CD4-positive, alpha-beta T cell treated with Interleukin-12 subunit alpha and Interleukin-12 subunit beta, for 1 hour (primary cell): ENCODE data around the gene ZNRF3.
"Not testable (repeated sequence)": the region's sequence is repeated elsewhere in the genome, so short reads cannot be mapped to it uniquely, and the experiment has no call there.

Source experiments
- DNase-seq: peaks from one replicate; pipeline ENCODE4 v3.0.0-alpha.2; 2020

Gene ZNRF3

GRCh38 chr22:29073618-29074275, 190.4 kb downstream of the ZNRF3 start:
- peak; percentile 9 for DNase-seq

DNA sequence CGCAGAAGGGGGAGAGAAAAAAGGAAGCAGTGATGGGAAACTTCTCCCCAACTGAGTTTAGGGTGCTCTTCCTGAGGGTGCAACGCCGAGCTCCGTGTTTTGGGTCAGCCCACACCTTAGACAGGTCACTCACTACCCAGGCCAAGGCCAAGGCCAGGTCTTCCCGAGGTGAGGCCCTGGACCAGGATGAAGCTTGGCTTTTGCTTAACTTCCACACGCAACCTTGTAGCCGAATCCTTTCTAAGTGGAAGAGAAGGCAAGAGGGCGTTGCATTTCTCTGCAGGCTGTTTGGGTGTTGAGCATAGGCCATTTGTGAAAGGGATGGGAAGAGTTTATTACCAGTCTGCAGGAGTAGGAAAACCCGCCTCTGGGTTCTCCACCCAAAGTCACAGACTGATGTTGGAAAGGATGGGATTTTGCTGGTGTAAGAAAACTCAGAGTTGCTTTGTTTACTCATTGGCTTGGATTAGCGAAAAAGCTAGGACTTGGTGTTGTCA, 191.0 kb downstream of the ZNRF3 start:
- no peak for DNase-seq

DNA sequence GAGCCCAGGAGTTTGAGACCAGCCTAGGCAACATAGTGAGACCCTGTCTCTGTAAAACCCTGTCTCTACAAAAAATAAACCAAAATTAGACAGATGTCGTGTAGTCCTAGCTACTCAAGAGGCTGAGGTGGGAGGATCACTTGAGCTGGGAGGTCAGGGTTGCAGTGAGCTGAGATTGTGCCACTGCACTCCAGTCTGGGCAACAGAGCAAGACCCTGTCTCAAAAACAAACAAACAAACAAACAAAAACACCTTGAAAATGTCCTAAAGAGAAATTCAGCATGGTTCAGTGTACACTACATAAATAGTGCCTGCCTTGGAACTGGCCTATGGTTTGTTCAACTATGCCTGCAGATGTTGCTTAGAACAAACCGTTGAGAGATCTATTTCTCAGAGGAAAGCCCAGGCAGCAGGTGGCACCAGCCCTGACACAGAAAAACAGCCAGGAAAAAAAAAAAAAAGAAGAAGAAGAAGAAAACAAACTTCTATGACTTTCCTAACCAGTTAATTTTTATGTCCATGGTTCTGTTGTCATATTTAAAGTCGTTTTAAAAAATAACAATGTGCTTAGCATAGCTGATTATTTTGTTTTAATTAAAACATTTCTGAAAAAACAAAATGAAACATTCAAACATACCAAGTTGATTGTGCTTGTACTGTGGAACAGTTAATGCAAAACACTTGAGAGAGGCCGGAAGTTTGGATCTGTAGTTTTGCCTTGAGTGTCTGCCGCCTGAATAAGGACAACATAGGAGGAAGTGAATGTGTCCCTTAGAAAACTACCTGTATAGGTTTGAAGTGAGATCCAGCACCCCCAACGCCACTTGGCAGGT, 194.9 kb downstream of the ZNRF3 start:
- DNase-seq: no peak

DNA sequence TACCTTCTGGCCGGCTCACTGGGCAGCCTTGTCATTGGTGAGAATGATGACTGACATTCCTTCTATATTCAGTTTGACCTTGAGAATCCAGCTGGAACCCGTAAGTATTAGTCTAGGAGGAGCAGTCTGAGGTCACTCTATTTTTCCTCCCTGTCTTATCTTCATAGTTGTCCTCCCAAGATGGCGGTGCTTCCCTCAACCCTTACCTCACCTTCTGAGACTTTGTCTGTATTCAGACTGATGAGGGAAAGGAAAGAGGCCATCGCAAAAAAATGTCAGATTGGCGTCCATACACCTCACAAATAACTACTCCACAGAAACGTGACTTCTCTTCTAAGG, 195.5 kb downstream of the ZNRF3 start:
- no peak for DNase-seq

DNA sequence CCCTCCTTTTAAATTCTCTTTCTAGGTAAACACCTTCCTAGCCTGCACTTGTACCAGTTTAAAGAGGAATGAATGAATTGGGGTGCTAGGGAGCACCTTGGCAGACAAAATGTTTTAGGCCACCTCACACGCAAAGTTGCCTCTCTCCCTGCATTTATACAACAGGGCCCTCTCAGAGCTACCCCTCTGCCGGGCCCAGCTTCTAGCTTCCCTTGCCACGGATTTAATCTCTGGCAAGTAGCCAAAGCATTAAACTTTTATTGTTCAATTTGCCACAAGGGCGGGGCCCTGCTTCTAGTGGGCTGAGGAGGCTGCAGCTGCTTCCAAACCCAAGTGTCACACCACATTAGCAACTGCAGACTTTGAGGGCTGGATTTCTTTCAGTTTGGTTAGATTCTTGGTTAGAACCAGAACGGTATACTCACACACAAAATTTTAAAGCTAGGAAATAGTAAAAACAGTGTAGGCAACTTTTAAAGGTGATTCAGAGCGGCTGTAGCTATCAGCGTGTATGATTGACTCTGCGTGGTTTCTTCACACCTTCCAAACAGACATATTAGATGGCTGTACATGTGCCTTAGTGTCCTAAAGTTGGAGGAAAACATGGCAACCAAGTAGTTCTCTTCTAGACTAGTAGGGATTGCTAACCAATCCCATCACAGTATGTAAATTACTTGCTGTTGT, 196.0 kb downstream of the ZNRF3 start:
- DNase-seq: no peak

GRCh38 chr22:29080106-29080975, 197.0 kb downstream of the ZNRF3 start:
- DNase-seq: no peak

GRCh38 chr22:29081517-29082236, 198.3 kb downstream of the ZNRF3 start:
- DNase-seq: no peak

DNA sequence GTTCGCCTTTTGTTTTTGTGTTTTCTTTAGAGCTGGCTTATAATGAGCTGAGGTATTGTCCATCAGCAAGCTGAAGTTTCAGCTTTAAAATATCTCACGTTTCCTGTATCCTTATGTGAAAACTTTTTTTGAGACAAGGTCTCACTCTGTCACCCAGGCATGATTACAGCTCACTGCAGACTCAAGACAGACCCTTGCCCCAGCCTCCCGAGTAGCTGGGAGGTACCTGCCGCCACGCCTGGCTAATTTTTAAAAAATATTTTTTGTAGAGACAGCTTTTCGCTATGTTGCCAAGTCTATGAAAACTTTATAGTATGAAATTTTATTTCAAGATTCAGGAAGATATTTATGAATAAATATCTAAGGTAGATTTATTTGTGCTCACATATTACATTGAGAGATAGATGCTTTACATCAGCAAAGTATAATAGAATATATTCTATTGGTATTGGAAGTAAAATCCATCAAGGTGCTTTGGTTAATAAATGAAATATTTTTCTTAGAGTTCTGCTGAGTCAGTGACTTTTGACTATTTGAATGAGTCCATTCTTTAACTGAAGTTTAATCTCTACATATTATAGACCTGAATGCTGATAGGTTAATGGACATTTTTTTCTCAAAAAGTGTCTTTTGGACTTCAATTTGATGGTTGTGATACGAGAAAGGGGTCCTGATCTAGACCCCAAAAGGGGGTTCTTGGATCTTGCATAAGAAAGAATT, 199.6 kb downstream of the ZNRF3 start:
- no peak for DNase-seq

DNA sequence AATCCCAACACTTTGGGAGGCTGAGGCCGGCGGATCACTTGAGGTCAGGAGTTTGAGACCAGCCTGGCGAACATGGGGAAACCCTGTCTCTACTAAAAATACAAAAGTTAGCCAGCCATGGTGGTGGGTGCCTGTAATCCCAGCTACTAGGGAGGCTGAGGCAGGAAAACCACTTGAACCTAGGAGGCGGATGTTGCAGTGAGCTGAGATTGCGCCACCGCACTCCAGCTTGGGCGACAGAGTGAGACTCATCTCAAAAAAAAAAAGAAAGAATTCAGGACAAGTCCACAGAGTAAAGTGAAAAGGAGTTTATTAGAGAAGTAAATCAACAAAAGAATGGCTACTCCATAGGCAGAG, 200.2 kb downstream of the ZNRF3 start:
- not testable (repeated sequence) for DNase-seq

DNA sequence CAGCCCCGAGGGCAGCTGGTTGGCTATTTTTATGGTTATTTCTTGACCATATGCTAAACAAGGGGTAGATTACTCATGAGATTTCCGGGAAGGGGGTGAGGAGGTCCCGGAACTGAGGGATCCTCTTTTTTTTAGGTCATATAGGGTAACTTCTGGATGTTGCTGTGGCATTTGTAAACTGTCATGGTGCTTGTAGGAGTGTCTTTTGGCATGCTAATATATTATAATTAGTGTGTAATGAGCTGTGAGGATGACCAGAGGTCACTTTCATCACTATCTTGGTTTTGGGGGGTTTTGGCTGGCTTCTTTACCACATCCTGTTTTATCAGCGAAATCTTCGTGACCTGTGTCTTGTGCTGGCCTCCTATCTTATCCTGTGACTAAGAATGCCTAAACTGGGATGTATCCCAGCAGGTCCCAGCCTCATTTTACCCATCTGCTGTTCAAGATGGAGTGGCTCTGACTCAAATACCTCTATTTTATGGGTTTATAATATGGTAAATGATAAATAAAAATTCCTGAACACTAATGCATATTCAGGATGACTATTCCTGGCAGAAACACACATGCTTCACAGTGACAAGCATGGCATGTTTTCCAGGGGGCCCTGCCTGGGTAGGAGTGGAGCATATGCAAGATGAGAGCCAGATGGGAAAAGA, 200.7 kb downstream of the ZNRF3 start:
- DNase-seq: no peak

DNA sequence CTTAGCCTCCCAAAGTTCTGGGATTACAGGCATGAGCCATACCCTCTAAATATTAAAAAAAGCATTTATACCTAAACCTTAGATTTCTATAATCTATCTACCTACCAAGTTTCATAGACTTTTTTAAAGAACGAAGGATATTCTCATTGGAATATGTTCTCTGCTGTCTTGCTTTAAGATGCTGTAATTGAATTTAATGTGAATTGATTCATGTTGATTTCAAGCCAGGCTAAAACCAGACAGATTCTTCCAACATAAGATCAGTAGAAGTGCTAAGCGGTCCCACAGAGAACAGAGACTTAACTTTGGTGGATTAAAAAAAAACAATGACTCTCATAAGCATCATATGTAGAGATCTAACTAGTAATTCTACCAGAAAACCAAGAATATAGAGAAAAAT, 203.6 kb downstream of the ZNRF3 start:
- no peak for DNase-seq

GRCh38 chr22:29088809-29089208, 205.4 kb downstream of the ZNRF3 start:
- no peak for DNase-seq

- no peak for DNase-seq
Measured at GRCh38 chr22:29089507-29089906, 206.1 kb downstream of the ZNRF3 start.

GRCh38 chr22:29090039-29090438, 206.7 kb downstream of the ZNRF3 start:
- no peak for DNase-seq

DNA sequence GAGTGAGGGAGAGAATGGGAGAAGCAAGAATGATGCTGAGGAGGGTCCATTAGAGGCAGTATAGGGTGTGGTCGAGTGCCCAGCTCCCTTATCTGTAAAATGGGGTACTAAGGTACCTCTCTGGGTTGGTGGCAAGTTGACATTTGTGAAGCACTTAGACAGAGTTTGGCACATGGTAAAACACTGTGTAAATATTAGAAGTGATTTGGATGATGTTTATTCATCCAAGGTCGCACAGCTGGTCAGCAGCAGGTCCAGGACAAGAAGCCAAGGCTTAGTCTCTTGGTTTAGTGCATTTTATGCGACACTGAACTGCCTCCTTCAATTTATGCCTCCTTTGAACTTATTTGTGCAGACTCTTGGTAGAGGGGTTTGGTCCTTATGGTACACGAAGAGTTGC, 208.9 kb downstream of the ZNRF3 start:
- DNase-seq: no peak

GRCh38 chr22:29093030-29093429, 209.7 kb downstream of the ZNRF3 start:
- no peak for DNase-seq

DNA sequence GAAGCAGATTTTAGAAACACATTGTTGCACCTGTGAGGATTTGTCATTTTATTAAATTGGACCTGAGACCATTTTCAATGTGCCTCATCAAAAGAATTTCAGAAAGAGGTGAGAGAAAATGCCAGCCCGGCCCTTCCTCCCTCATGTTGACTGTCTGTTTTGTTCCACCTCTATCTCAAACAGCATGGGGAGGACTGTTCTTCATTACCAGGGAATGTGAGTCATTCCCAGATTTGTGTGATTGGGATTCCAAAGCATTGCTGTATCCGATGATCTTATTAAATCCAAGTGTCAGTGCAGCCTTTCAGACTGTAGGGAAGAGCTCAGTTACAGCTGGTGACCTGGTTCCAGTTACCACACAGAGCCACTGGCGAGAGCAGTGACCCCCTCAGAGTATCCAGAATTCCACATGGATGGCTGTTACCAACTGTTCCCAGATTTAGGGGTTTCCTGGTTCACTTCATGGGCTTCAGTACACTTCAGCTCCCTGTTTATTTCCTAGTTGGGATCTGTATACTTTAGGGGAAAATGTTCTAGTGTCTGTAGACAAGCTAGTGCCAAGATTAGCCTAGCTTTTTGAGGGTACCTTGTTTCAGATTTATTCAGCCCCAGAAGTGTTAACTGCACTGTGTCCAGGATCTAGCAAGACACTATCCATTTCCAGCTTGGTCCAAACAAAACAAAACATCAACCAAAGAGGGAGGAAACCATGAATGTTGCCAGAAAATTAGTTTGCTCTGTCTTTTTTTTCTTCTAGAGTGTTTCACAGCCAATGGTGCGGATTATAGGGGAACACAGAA, 210.3 kb downstream of the ZNRF3 start:
- DNase-seq: no peak

DNA sequence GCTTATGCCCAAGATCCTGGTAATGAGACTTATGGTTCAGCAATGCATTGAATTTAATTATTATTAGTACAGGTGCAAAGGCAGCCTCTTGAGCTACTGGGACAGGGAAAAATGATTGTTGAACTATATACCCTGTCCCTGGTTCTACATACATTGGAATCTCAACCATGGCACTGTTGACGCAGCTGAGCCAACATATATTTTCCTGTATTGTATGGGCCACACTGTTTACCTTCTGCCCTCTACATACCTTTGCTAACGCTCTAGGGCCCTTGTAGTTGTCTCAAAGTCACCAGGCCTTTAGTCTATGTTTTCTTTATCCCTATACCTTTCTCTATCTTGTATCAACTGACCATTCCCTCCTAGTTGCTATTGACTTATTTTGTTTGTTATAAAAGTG, 212.1 kb downstream of the ZNRF3 start:
- DNase-seq: no peak

DNA sequence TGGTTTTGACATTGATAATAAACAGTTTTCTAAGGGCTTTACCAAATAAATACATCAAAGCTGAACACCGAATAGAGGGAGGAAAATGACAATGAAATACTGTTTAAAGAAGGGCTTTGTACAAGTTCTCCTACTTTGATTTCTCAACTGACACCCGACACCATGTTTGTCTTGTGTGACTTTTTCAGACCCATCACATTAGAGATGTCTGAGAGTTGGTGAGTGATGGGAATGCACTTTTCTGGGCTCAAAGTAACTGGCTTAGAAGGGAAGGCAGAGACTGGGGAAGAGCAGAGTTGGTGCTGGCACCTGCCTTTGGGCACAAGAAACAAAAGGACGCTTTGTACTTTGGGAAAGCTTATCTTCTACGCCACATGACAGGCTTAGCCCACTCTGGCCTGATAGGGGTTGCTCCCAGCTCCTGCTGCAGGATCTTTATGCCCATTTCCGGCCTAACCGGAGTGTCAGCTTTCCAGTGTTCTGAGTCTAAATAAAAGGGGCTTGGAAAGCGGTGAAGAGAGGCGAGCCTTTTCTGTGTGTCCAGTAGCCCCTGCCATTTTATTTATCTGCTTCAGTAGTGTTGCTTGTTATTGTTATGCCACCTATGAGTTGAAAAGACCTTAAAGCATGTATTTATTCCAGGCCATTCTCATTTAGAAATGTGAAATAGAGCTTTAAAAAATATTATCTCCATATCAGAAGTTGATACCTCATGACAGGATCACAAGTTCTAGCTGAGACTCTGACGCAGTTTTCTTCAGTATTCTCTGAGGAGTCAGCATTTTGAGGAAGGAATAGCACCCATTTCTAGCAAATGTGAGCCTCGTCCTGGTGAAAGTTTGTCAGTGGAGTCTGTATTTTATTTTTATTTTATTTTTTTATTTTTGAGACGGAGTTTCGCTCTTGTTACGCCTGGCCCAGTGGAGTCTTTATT, 213.6 kb downstream of the ZNRF3 start:
- DNase-seq: no peak
